Activated T-cell treated with anti-CD3 and anti-CD28 coated beads, Interleukin-2, amount 50 U/mL, for 48 hours (primary cell): ENCODE measurements around the gene FBLN2.

Source experiments
- DNase-seq, 2 experiments: peaks; one replicate each; pipeline ENCODE4 v3.0.0-alpha.2; 2020

The FBLN2 gene

GRCh38 chr3:13651775-13652428, 103.0 kb downstream of the FBLN2 start:
- DNase-seq = no peak

GRCh38 chr3:13652728-13653127, 103.8 kb downstream of the FBLN2 start:
- DNase-seq = no peak

GRCh38 chr3:13653631-13654279, 104.8 kb downstream of the FBLN2 start:
- no peak for DNase-seq

- peak; percentile 45 to 59 for DNase-seq
Measured at GRCh38 chr3:13654330-13655060, 105.6 kb downstream of the FBLN2 start.

- DNase-seq = peak; percentile 50 to 60
Measured at GRCh38 chr3:13655061-13655913, 106.4 kb downstream of the FBLN2 start.

GRCh38 chr3:13656584-13657301, 107.8 kb downstream of the FBLN2 start:
- DNase-seq = no peak

- peak; percentile 81 for DNase-seq
Measured at GRCh38 chr3:13657660-13658435, 108.9 kb downstream of the FBLN2 start.

GRCh38 chr3:13658681-13659080, 109.8 kb downstream of the FBLN2 start:
- DNase-seq = no peak

- no peak for DNase-seq
Measured at GRCh38 chr3:13659221-13659969, 110.5 kb downstream of the FBLN2 start.

- DNase-seq = no peak
Measured at GRCh38 chr3:13660042-13660874, 111.3 kb downstream of the FBLN2 start.

- DNase-seq = no peak
Measured at GRCh38 chr3:13661121-13661520, 112.2 kb downstream of the FBLN2 start.

GRCh38 chr3:13662238-13662847, 113.4 kb downstream of the FBLN2 start:
- DNase-seq = no peak

GRCh38 chr3:13663781-13664535, 115.0 kb downstream of the FBLN2 start:
- DNase-seq = no peak

GRCh38 chr3:13665582-13666226, 116.8 kb downstream of the FBLN2 start:
- DNase-seq = no peak

- DNase-seq = no peak
Measured at GRCh38 chr3:13666227-13666619, 117.3 kb downstream of the FBLN2 start.

- no peak for DNase-seq
Measured at GRCh38 chr3:13666781-13667709, 118.1 kb downstream of the FBLN2 start.

GRCh38 chr3:13668136-13668535, 119.2 kb downstream of the FBLN2 start:
- no peak for DNase-seq
